ENCODE measurements around the gene FAM163A.

FAM163A gene

GRCh38 chr1:179742291-179742690, 800 bp upstream of the FAM163A start:
- no peak for TF ChIP-seq EZH2 (IDR thresholded peaks at IDR 0.05; ENCODE audit: borderline replicate concordance, low read length)
- TF ChIP-seq, protein P1, sequence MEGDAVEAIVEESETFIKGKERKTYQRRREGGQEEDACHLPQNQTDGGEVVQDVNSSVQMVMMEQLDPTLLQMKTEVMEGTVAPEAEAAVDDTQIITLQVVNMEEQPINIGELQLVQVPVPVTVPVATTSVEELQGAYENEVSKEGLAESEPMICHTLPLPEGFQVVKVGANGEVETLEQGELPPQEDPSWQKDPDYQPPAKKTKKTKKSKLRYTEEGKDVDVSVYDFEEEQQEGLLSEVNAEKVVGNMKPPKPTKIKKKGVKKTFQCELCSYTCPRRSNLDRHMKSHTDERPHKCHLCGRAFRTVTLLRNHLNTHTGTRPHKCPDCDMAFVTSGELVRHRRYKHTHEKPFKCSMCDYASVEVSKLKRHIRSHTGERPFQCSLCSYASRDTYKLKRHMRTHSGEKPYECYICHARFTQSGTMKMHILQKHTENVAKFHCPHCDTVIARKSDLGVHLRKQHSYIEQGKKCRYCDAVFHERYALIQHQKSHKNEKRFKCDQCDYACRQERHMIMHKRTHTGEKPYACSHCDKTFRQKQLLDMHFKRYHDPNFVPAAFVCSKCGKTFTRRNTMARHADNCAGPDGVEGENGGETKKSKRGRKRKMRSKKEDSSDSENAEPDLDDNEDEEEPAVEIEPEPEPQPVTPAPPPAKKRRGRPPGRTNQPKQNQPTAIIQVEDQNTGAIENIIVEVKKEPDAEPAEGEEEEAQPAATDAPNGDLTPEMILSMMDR (IDR thresholded peaks at IDR 0.05; ENCODE audit: low read length): no peak
- Histone ChIP-seq H3K9me3 (ENCODE audit: low read length) (no peaks in the 10 kb centered on the region), H3K9me2 (ENCODE audit: low read depth, low read length) (no peaks in the 10 kb centered on the region), H3F3A (ENCODE audit: insufficient read depth, low read length) (no peaks in the 10 kb centered on the region), H3K9ac (ENCODE audit: low read length) (no peak overlapping the region), H3K4me2 (ENCODE audit: low read length) (no peak overlapping the region), H3K79me2 (ENCODE audit: insufficient read depth, low read length) (no peaks in the 10 kb centered on the region), H4K20me1 (ENCODE audit: insufficient read depth, low read length) (no peaks in the 10 kb centered on the region), H3K4me1 (ENCODE audit: insufficient read depth, low read length, severe bottlenecking) (no peaks in the 10 kb centered on the region), H3K36me3 (ENCODE audit: insufficient read depth, low read length) (no peaks in the 10 kb centered on the region), H3K27ac (ENCODE audit: low read depth, low read length, poor library complexity, severe bottlenecking) (no peak overlapping the region), H2AFZ (ENCODE audit: low read length) (no peak overlapping the region), H3K27me3 (ENCODE audit: insufficient read depth, low read length) (no peaks in the 10 kb centered on the region), H3K4me3 (ENCODE audit: low read depth, low read length, poor library complexity, severe bottlenecking) (no peak overlapping the region)

DNA sequence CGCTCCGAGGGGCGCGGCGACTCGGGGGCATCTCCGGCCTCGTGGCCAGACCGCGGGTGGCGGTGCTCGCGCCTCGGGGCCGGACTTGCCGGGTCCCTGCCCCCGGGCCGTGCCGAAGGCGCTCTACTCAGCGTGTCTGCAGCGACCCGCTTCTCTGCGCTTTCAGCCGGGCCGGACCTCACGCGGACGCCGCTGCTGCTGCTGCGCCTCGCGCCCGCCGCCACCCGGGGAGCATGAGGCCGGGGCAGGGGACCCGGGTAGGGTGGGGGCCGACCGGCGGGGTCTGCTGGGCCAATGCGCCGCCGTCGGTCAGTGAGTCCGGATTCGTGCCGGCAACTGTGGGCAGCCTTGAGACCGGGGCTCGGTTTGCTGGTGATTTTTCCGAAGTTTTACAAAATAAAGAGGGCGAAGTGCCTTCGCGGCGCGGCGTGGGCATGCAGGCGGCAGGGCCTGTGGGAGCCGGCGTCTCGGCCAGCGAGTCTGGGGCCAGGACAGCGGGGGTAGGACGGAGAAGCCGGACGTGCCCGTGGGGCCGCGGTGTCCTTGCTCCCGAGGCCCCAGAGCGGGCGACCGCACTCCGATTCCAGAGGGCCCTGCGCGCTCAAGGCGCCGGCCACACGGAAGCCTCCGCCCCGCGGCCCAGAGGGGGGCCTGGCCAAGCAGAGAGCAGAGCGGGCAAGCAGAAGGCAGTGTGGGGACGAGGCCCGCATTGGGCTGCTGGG, 749 bp downstream of the FAM163A start:
- no peaks in the 10 kb centered on the region for H3K79me2 ChIP-seq (ENCODE audit: insufficient read depth, low read length)
- no peaks in the 10 kb centered on the region for H3K36me3 ChIP-seq (ENCODE audit: insufficient read depth, low read length)
- TF ChIP-seq, protein P1 (IDR thresholded peaks at IDR 0.05; ENCODE audit: low read length): no peak
- no peak for TF ChIP-seq EZH2 (IDR thresholded peaks at IDR 0.05; ENCODE audit: borderline replicate concordance, low read length)
- no peak overlapping the region for H3K9ac ChIP-seq (ENCODE audit: low read length)
- H3K4me2 ChIP-seq (ENCODE audit: low read length): no peak overlapping the region
- H3K9me3 ChIP-seq (ENCODE audit: low read length): no peaks in the 10 kb centered on the region
- H3K4me3 ChIP-seq (ENCODE audit: low read depth, low read length, poor library complexity, severe bottlenecking): no peak overlapping the region
- no peaks in the 10 kb centered on the region for H3F3A ChIP-seq (ENCODE audit: insufficient read depth, low read length)
- no peaks in the 10 kb centered on the region for H3K27me3 ChIP-seq (ENCODE audit: insufficient read depth, low read length)
- H3K27ac ChIP-seq (ENCODE audit: low read depth, low read length, poor library complexity, severe bottlenecking): no peak overlapping the region
- H4K20me1 ChIP-seq (ENCODE audit: insufficient read depth, low read length): no peaks in the 10 kb centered on the region
- no peaks in the 10 kb centered on the region for H3K4me1 ChIP-seq (ENCODE audit: insufficient read depth, low read length, severe bottlenecking)
- H2AFZ ChIP-seq (ENCODE audit: low read length): no peak overlapping the region
- no peaks in the 10 kb centered on the region for H3K9me2 ChIP-seq (ENCODE audit: low read depth, low read length)

DNA sequence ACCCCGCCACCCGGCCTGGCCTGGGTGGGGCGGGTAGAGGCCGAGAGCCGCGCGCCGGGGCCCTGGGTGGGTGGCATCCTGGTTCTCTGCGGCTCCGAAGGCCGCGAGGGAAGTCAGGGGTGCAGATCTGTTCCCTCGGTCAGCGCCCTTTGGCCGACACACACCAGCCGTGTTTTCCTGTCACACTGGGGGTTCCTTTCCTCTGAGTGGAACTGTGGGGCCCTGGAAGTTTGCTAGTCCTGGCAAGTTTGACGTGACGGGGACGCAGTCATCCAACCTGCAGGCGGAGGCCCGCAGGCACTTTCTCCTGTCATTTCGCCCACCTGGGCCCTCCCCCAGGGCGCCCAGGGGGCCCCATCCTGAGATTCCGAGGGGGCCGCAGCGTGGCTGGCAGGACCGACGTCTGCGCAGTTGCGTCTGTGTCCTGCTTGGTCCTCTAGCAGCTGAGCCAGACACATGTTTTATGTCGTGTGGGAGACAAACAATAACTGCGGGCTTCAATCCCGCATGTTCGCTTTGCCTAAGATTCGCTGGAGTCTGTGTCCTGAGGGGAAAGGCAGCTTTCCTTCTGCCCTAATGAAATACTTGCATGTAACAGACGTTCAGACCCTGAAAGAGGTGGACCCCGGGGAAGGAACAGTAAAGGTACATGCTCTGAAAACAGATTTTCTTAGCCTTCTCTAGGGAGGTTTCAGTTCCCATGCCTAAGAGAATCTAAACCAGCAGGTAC, 1.5 kb downstream of the FAM163A start:
- Histone ChIP-seq H3K4me1 (ENCODE audit: insufficient read depth, low read length, severe bottlenecking) (no peaks in the 10 kb centered on the region), H4K20me1 (ENCODE audit: insufficient read depth, low read length) (no peaks in the 10 kb centered on the region), H3F3A (ENCODE audit: insufficient read depth, low read length) (no peaks in the 10 kb centered on the region), H3K27ac (ENCODE audit: low read depth, low read length, poor library complexity, severe bottlenecking) (no peak overlapping the region), H3K9me2 (ENCODE audit: low read depth, low read length) (no peaks in the 10 kb centered on the region), H3K9me3 (ENCODE audit: low read length) (no peaks in the 10 kb centered on the region), H3K27me3 (ENCODE audit: insufficient read depth, low read length) (no peaks in the 10 kb centered on the region), H3K36me3 (ENCODE audit: insufficient read depth, low read length) (no peaks in the 10 kb centered on the region), H3K9ac (ENCODE audit: low read length) (no peak overlapping the region), H3K79me2 (ENCODE audit: insufficient read depth, low read length) (no peaks in the 10 kb centered on the region), H2AFZ (ENCODE audit: low read length) (no peak overlapping the region), H3K4me3 (ENCODE audit: low read depth, low read length, poor library complexity, severe bottlenecking) (no peak overlapping the region), H3K4me2 (ENCODE audit: low read length) (no peak overlapping the region)
- TF ChIP-seq, protein P1 (IDR thresholded peaks at IDR 0.05; ENCODE audit: low read length): no peak
- no peak for TF ChIP-seq EZH2 (IDR thresholded peaks at IDR 0.05; ENCODE audit: borderline replicate concordance, low read length)
